ENCODE data around the gene GANC. TPM values are rescaled to one million over a fixed set of nuclear protein-coding genes. Genes with fewer than 3 reads are reported as not detected.

The GANC gene
- total RNA-seq, 1 experiment from 2014 or later, result 15.8 TPM

GRCh38 chr15:42240823-42241222 is 32.2 kb upstream of the GANC start:
- H3K9me3 Mint-ChIP-seq, result no peaks in the 10 kb centered on the region
- no peaks in the 10 kb centered on the region for H3K4me1 Mint-ChIP-seq
- H4K5ac ChIP-seq (ENCODE audit: insufficient read length, low read depth, low read length), result no peak overlapping the region
- H3K4ac ChIP-seq (ENCODE audit: low read depth, low read length), result no peak overlapping the region
- no peak overlapping the region for H3K4me3 Mint-ChIP-seq
- no peak overlapping the region for H2AFZ ChIP-seq (ENCODE audit: low read length)
- no peak overlapping the region for H2BK20ac ChIP-seq (ENCODE audit: low read depth, low read length, poor library complexity, severe bottlenecking)
- H2BK15ac ChIP-seq (ENCODE audit: low read depth, low read length), result no peak overlapping the region
- no peaks in the 10 kb centered on the region for H3K79me1 ChIP-seq (ENCODE audit: insufficient read depth, low read depth, low read length, poor library complexity, severe bottlenecking)
- H2BK12ac ChIP-seq (ENCODE audit: insufficient read length, low read depth, low read length), result no peak overlapping the region
- H3K56ac ChIP-seq (ENCODE audit: insufficient read length, low read depth, low read length), result no peak overlapping the region
- no peaks in the 10 kb centered on the region for H3K9me3 ChIP-seq (ENCODE audit: control insufficient read depth, low read depth, low read length)
- no peak overlapping the region for H3K4me2 ChIP-seq (ENCODE audit: insufficient read depth, insufficient read length, low read length)
- no CpG with 5 or more reads among the region's 1 CpG for WGBS (ENCODE audit: extremely low coverage, insufficient read length, low lambda C conversion rate)
- H4K8ac ChIP-seq (replicated peaks; ENCODE audit: insufficient read length, low read depth, low read length), result no peak overlapping the region
- no peak overlapping the region for H3K23ac ChIP-seq (ENCODE audit: insufficient read length, low read depth, low read length)
- H3K27ac Mint-ChIP-seq, result no peak overlapping the region
- no peak overlapping the region for H3T11ph ChIP-seq (ENCODE audit: low read length)
- H4K91ac ChIP-seq (ENCODE audit: insufficient read length, low read depth, low read length), result no peak overlapping the region
- no peak overlapping the region for H3K14ac ChIP-seq (ENCODE audit: insufficient read depth, low read length)
- no peaks in the 10 kb centered on the region for H4K20me1 ChIP-seq (ENCODE audit: control insufficient read depth, insufficient read depth, insufficient read length)
- no peaks in the 10 kb centered on the region for H3K27me3 ChIP-seq (ENCODE audit: insufficient read depth, low read length)
- no peak overlapping the region for H2BK120ac ChIP-seq (ENCODE audit: low read depth, low read length, poor library complexity, severe bottlenecking)
- no peaks in the 10 kb centered on the region for H3K27me3 Mint-ChIP-seq (ENCODE audit: low read depth)
- H3K36me3 Mint-ChIP-seq (ENCODE audit: insufficient read depth in 1 of 3, low read depth in 3 of 3), result peaks cover 5 to 50% (median 30%) of the 10 kb centered on the region in 3 experiments; a peak in 6 of 7 replicates
- H3K79me2 ChIP-seq (ENCODE audit: insufficient read depth, low read length), result no peaks in the 10 kb centered on the region
- H3K18ac ChIP-seq (ENCODE audit: insufficient read length, low read depth, low read length), result no peak overlapping the region
- no peak overlapping the region for H2AK5ac ChIP-seq (ENCODE audit: insufficient read length, low read length)
- H3K23me2 ChIP-seq (ENCODE audit: insufficient read length, low read depth, low read length, poor library complexity, severe bottlenecking), result no peaks in the 10 kb centered on the region
- no peak overlapping the region for H3K9ac ChIP-seq (ENCODE audit: extremely low read depth, insufficient read length, low read length)
- DNase-seq, result no peak
- H3K4me1 ChIP-seq (ENCODE audit: insufficient read depth, low read length), result no peaks in the 10 kb centered on the region
- H2BK5ac ChIP-seq (ENCODE audit: insufficient read length, low read length), result no peak overlapping the region
- H3K27ac ChIP-seq (ENCODE audit: insufficient read length, low read depth, low read length), result no peak overlapping the region
- no peak for TF ChIP-seq CTCF (conservative IDR thresholded peaks at IDR 0.05)
